Natural killer cell (primary cell): ENCODE measurements around the gene HOXA1. TPM values are rescaled to one million over a fixed set of nuclear protein-coding genes. Genes with fewer than 3 reads are reported as not detected.
A peak's percentile ranks its signal among the peaks of the same experiment; 100 is the strongest.

Experiments used
- ATAC-seq, 3 donors: fragments of 150-1000 bp in 2 of 3; fragments of 200-7000 bp in 1 of 3; cut with Tn5 transposase; 1 replicate in 1 of 3; 2 replicates in 2 of 3; pipeline ENCODE4 v1.10.0; 2021; ENCODE audit warnings: mild to moderate bottlenecking in 2 of 3, moderate library complexity in 2 of 3
- DNase-seq, 2 donors: peaks; one replicate each; pipeline versions ENCODE4 v3.0.0 to v3.0.0-alpha.2; 2013 to 2021; ENCODE audit warnings: mixed read lengths in 1 of 2
- H3K27ac ChIP-seq: one replicate; pipeline ENCODE4 v1.5.1; 2013; ENCODE audit warnings: mild to moderate bottlenecking, low read length
- H3K27me3 ChIP-seq: one replicate; pipeline ENCODE4 v1.6.1; 2013; ENCODE audit warnings: low read length; ENCODE audit not compliant: control insufficient read depth, insufficient read depth
- H3K36me3 ChIP-seq: one replicate; pipeline ENCODE4 v1.6.1; 2013; ENCODE audit warnings: low read length; ENCODE audit not compliant: control insufficient read depth, insufficient read depth
- H3K4me1 ChIP-seq: one replicate; pipeline ENCODE4 v1.6.1; 2013; ENCODE audit warnings: low read length; ENCODE audit not compliant: control insufficient read depth, insufficient read depth
- H3K4me3 ChIP-seq: one replicate; pipeline ENCODE4 v1.5.1; 2013; ENCODE audit warnings: low read length
- H3K9me3 ChIP-seq: one replicate; pipeline ENCODE4 v1.6.1; 2013; ENCODE audit warnings: low read length; ENCODE audit not compliant: control insufficient read depth, insufficient read depth
- H3K27ac Mint-ChIP-seq, 2 donors: one replicate each; pipeline ENCODE4 v1.8.0; 2022; ENCODE audit warnings: mild to moderate bottlenecking in 2 of 2, mixed read lengths in 2 of 2, moderate library complexity in 1 of 2
- H3K27me3 Mint-ChIP-seq, 2 donors: one replicate each; pipeline ENCODE4 v1.8.0; 2022; ENCODE audit warnings: low read depth in 2 of 2, mixed read lengths in 2 of 2
- H3K36me3 Mint-ChIP-seq: one replicate; pipeline ENCODE4 v1.8.0; 2022; ENCODE audit warnings: mixed read lengths
- H3K4me1 Mint-ChIP-seq, 2 donors: one replicate each; pipeline ENCODE4 v1.8.0; 2022; ENCODE audit warnings: mixed read lengths in 2 of 2
- H3K4me3 Mint-ChIP-seq: one replicate; pipeline ENCODE4 v1.8.0; 2022; ENCODE audit warnings: mild to moderate bottlenecking, moderate library complexity, mixed read lengths
- H3K9me3 Mint-ChIP-seq, 2 donors: one replicate each; pipeline ENCODE4 v1.8.0; 2022; ENCODE audit warnings: mixed read lengths in 2 of 2
- CTCF ChIP-seq: fragments of 200-600 bp; IDR thresholded peaks from one replicate; pipeline ENCODE4 v1.8.0; 2022; ENCODE audit warnings: antibody characterized with exemption
- WGBS: methylation state at CpG from one replicate; pipeline ENCODE4 v1.1.7; 2013; ENCODE audit warnings: missing lambda C conversion rate; ENCODE audit not compliant: insufficient coverage; 5-methylcytosine and 5-hydroxymethylcytosine counted together
- intact Hi-C: fragments of 100-400 bp; cut with micrococcal nuclease; formaldehyde crosslinking; loops from one replicate; pipeline ENCODE4 v1.14.2; 2022
- total RNA-seq, 4 donors: library from RNA; stranded (reverse); fragments of 120-200 nt in 1 of 4; gene quantifications; one replicate each; pipeline versions ENCODE4 v1.2.3 to v1.2.4, GENCODE V29; 2013 to 2022

HOXA1 gene
- total RNA-seq, 3 donors from 2014 or later (not counting 1 experiment from before 2014, with no cell fraction given): 0.64 to 1.3 (median 1.1) TPM

GRCh38 chr7:27130540-27131389 lies 35.0 kb upstream of the HOXA1 start, which contains the start of gene HOXA4:
Gene HOXA4, minus strand, starts transcription at chr7:27130757. Its CDS starts 24 bp downstream, at chr7:27130733.
- intact Hi-C loops: no loop called here
- Mint-ChIP-seq H3K27me3 (peaks cover 26 to 41% of the 10 kb centered on the region in 2 donors), H3K9me3 (no peaks in the 10 kb centered on the region), H3K4me3 (peak within 1 kb of the TSS; percentile 74), H3K4me1 (no peaks in the 10 kb centered on the region), H3K27ac (peak within 1 kb of the TSS in 1 of 2 donors; percentile 45), H3K36me3 (no peaks in the 10 kb centered on the region)
- Histone ChIP-seq H3K27ac (peak within 1 kb of the TSS; percentile 76), H3K4me1 (no peaks in the 10 kb centered on the region), H3K27me3 (no peaks in the 10 kb centered on the region), H3K4me3 (peak within 1 kb of the TSS; percentile 65), H3K9me3 (no peaks in the 10 kb centered on the region), H3K36me3 (no peaks in the 10 kb centered on the region)
- DNase-seq: peak; percentile 51 to 69
- TF ChIP-seq CTCF: no peak
- WGBS: 33% methylated on average over 66 of the region's 67 CpGs
- peak; percentile 79 to 97 (median 96) for ATAC-seq

GRCh38 chr7:27129729-27130539 lies 34.1 kb upstream of the HOXA1 start:
- intact Hi-C loops: no loop called here
- no peaks in the 10 kb centered on the region for H3K4me1 ChIP-seq
- no peaks in the 10 kb centered on the region for H3K36me3 ChIP-seq
- TF ChIP-seq CTCF: no peak
- H3K9me3 Mint-ChIP-seq: no peaks in the 10 kb centered on the region
- DNase-seq: no peak
- H3K27ac ChIP-seq: no peak overlapping the region
- no peak overlapping the region for H3K27ac Mint-ChIP-seq
- H3K4me1 Mint-ChIP-seq: no peaks in the 10 kb centered on the region
- WGBS: 60% methylated on average over 72 of the region's 72 CpGs
- H3K36me3 Mint-ChIP-seq: no peaks in the 10 kb centered on the region
- peak overlapping the region; percentile 64 for H3K4me3 Mint-ChIP-seq
- no peaks in the 10 kb centered on the region for H3K9me3 ChIP-seq
- ATAC-seq: peak in 1 of 3 donors; percentile 34
- H3K27me3 Mint-ChIP-seq: peaks cover 29 to 41% of the 10 kb centered on the region in 2 donors
- no peaks in the 10 kb centered on the region for H3K27me3 ChIP-seq
- H3K4me3 ChIP-seq: no peak overlapping the region

- Histone ChIP-seq H3K36me3 (no peaks in the 10 kb centered on the region), H3K27ac (no peak overlapping the region)
- H3K4me1 Mint-ChIP-seq: no peaks in the 10 kb centered on the region
These were observed 33.3 kb upstream of the HOXA1 start for GRCh38 chr7:27128776-27129728.

More at GRCh38 chr7:27128776-27129728, 33.3 kb upstream of the HOXA1 start:
- no peak overlapping the region for H3K4me3 ChIP-seq
- no peaks in the 10 kb centered on the region for H3K9me3 ChIP-seq
- Mint-ChIP-seq H3K4me3 (peak overlapping the region; percentile 37), H3K36me3 (no peaks in the 10 kb centered on the region), H3K9me3 (no peaks in the 10 kb centered on the region), H3K27me3 (peaks cover 23 to 32% of the 10 kb centered on the region in 2 donors), H3K27ac (no peak overlapping the region)
- WGBS: 96% methylated on average over 28 of the region's 28 CpGs
- H3K4me1 ChIP-seq: no peaks in the 10 kb centered on the region
- intact Hi-C loops: no loop called here
- no peak for TF ChIP-seq CTCF
- ATAC-seq: no peak
- no peaks in the 10 kb centered on the region for H3K27me3 ChIP-seq
- DNase-seq: no peak
